G401 (cell line): Measurements from ENCODE around the gene TMEM63A. TPM values are rescaled to one million over a fixed set of nuclear protein-coding genes. Genes with fewer than 3 reads are reported as not detected.
"Not testable (repeated sequence)": the region's sequence is repeated elsewhere in the genome, so short reads cannot be mapped to it uniquely, and the experiment has no call there.

Experiments used
- DNase-seq: peaks from one replicate; pipeline ENCODE4 v3.0.0-alpha.2; 2015; ENCODE audit warnings: low spot score
- in situ Hi-C: cut with HindIII; loops from 2 replicates; pipeline ENCODE4 v1.10.0; 2016; ENCODE audit warnings: low sequenced_read_pairs, mixed read lengths
- total RNA-seq: library from RNA; depleted of rRNA; stranded (reverse); fragments of >200 nt; shearing (Covaris generic); gene quantifications from 2 replicates; pipeline ENCODE4 v1.2.3, GENCODE V29; 2014

Gene TMEM63A
- total RNA-seq, 1 experiment from 2014 or later, result 2.2 TPM

- no peak for DNase-seq
- in situ Hi-C loops, result no loop called here
Measured at GRCh38 chr1:225888289-225888897, 6.2 kb upstream of the TMEM63A start.

- DNase-seq, in situ Hi-C loops: not testable (repeated sequence)
Measured at GRCh38 chr1:225887554-225888288, 5.5 kb upstream of the TMEM63A start.

- no peak for DNase-seq
- in situ Hi-C loops, result no loop called here
Measured at GRCh38 chr1:225887030-225887314, 4.8 kb upstream of the TMEM63A start.

GRCh38 chr1:225886159-225887029 is 4.2 kb upstream of the TMEM63A start:
- no peak for DNase-seq
- in situ Hi-C loops, result no loop called here

GRCh38 chr1:225885336-225885735 is 3.2 kb upstream of the TMEM63A start:
- no peak for DNase-seq
- in situ Hi-C loops, result no loop called here

- DNase-seq, result no peak
- in situ Hi-C loops, result no loop called here
Measured at GRCh38 chr1:225883616-225884265, 1.6 kb upstream of the TMEM63A start.

- in situ Hi-C loops, result no loop called here
- DNase-seq, result no peak
Measured at GRCh38 chr1:225882694-225883615, 775 bp upstream of the TMEM63A start.

GRCh38 chr1:225881081-225881958 is 860 bp downstream of the TMEM63A start:
- in situ Hi-C loops, result no loop called here
- DNase-seq, result no peak

GRCh38 chr1:225880636-225881035 is 1.5 kb downstream of the TMEM63A start:
- in situ Hi-C loops, result no loop called here
- no peak for DNase-seq

GRCh38 chr1:225880222-225880588 is 2.0 kb downstream of the TMEM63A start:
- in situ Hi-C loops, result no loop called here
- no peak for DNase-seq

- in situ Hi-C loops, result no loop called here
- DNase-seq, result no peak
Measured at GRCh38 chr1:225879521-225880221, 2.5 kb downstream of the TMEM63A start.

GRCh38 chr1:225878282-225878681 is 3.9 kb downstream of the TMEM63A start:
- in situ Hi-C loops, result no loop called here
- no peak for DNase-seq

- peak; percentile 47 for DNase-seq
- in situ Hi-C loops, result no loop called here
Measured at GRCh38 chr1:225877580-225877979, 4.6 kb downstream of the TMEM63A start.

GRCh38 chr1:225876900-225877510 is 5.2 kb downstream of the TMEM63A start:
- DNase-seq, result no peak
- in situ Hi-C loops, result no loop called here

GRCh38 chr1:225875044-225875815 is 7.0 kb downstream of the TMEM63A start:
- no peak for DNase-seq
- in situ Hi-C loops, result no loop called here

- no peak for DNase-seq
- in situ Hi-C loops, result no loop called here
Measured at GRCh38 chr1:225874431-225874830, 7.7 kb downstream of the TMEM63A start.
